HL-60 (cell line): ENCODE results near the gene SCAP.
"Not testable (repeated sequence)": the region's sequence is repeated elsewhere in the genome, so short reads cannot be mapped to it uniquely, and the experiment has no call there.

ENCODE experiments used
- DNase-seq, 2 experiments: peaks; one replicate each; pipeline ENCODE4 v3.0.0-alpha.2; 2010 to 2020; ENCODE audit warnings: low read depth in 1 of 2, low spot score in 1 of 2
- H3K27ac ChIP-seq: fragments of 250-450 bp; sonication (Bioruptor Pico); replicated peaks from 2 replicates; pipeline ENCODE4 v1.5.1; 2020; ENCODE audit warnings: mild to moderate bottlenecking, moderate library complexity
- H3K27me3 ChIP-seq: fragments of 250-450 bp; sonication (Bioruptor Pico); 2 replicates; pipeline ENCODE4 v1.5.1; 2021; ENCODE audit warnings: mild to moderate bottlenecking, moderate library complexity; ENCODE audit not compliant: insufficient read depth, poor library complexity, severe bottlenecking
- H3K4me3 ChIP-seq: replicated peaks from 2 replicates; pipeline ENCODE4 v1.5.1; 2011; ENCODE audit warnings: mild to moderate bottlenecking, control low read depth, low read length; ENCODE audit not compliant: insufficient read depth
- GABPA ChIP-seq: IDR thresholded peaks from 2 replicates; pipeline ENCODE4 v1.6.1; 2012; ENCODE audit warnings: low read depth
- POLR2AphosphoS5 ChIP-seq: IDR thresholded peaks from 2 replicates; pipeline ENCODE4 v1.6.1; 2012; ENCODE audit warnings: low read depth
- SPI1 ChIP-seq: IDR thresholded peaks from 2 replicates; pipeline ENCODE4 v1.6.1; 2012; ENCODE audit warnings: low read depth, mild to moderate bottlenecking, borderline replicate concordance
- TF ChIP-seq, protein P1 (sequence below): IDR thresholded peaks from 2 replicates; pipeline ENCODE4 v1.6.1; 2012; ENCODE audit warnings: low read depth; ENCODE audit not compliant: insufficient replicate concordance
- TF ChIP-seq, protein P2 (sequence below): IDR thresholded peaks from one replicate; pipeline ENCODE4 v1.5.1; 2011; ENCODE audit warnings: low read length, control low read depth, inconsistent platforms; ENCODE audit not compliant: insufficient read depth

The SCAP gene

DNA sequence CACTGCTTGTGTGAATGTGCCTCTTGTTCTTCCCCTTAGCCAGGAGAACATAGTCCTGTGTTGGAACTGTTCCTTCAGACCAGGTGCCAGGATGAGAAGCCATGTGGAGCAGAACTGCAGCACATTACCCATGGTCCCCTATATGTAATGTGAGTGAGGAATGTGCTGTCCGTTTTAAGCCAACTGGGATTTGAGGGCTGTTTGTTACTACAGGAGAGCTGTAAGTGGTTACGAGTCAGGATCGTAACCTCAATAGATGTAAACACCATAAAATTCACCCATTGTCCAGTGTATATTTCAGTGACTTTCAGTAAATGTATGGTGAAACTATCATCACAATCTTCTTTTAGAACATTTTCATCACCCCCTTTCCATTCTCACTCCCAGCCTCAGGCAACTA, 10.1 kb upstream of the SCAP start:
- no peak for DNase-seq
- H3K4me3 ChIP-seq = no peak overlapping the region
- TF ChIP-seq, protein P1, sequence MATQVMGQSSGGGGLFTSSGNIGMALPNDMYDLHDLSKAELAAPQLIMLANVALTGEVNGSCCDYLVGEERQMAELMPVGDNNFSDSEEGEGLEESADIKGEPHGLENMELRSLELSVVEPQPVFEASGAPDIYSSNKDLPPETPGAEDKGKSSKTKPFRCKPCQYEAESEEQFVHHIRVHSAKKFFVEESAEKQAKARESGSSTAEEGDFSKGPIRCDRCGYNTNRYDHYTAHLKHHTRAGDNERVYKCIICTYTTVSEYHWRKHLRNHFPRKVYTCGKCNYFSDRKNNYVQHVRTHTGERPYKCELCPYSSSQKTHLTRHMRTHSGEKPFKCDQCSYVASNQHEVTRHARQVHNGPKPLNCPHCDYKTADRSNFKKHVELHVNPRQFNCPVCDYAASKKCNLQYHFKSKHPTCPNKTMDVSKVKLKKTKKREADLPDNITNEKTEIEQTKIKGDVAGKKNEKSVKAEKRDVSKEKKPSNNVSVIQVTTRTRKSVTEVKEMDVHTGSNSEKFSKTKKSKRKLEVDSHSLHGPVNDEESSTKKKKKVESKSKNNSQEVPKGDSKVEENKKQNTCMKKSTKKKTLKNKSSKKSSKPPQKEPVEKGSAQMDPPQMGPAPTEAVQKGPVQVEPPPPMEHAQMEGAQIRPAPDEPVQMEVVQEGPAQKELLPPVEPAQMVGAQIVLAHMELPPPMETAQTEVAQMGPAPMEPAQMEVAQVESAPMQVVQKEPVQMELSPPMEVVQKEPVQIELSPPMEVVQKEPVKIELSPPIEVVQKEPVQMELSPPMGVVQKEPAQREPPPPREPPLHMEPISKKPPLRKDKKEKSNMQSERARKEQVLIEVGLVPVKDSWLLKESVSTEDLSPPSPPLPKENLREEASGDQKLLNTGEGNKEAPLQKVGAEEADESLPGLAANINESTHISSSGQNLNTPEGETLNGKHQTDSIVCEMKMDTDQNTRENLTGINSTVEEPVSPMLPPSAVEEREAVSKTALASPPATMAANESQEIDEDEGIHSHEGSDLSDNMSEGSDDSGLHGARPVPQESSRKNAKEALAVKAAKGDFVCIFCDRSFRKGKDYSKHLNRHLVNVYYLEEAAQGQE = no peak
- TF ChIP-seq POLR2AphosphoS5 (no peak), SPI1 (no peak), GABPA (no peak)
- TF ChIP-seq, protein P2, sequence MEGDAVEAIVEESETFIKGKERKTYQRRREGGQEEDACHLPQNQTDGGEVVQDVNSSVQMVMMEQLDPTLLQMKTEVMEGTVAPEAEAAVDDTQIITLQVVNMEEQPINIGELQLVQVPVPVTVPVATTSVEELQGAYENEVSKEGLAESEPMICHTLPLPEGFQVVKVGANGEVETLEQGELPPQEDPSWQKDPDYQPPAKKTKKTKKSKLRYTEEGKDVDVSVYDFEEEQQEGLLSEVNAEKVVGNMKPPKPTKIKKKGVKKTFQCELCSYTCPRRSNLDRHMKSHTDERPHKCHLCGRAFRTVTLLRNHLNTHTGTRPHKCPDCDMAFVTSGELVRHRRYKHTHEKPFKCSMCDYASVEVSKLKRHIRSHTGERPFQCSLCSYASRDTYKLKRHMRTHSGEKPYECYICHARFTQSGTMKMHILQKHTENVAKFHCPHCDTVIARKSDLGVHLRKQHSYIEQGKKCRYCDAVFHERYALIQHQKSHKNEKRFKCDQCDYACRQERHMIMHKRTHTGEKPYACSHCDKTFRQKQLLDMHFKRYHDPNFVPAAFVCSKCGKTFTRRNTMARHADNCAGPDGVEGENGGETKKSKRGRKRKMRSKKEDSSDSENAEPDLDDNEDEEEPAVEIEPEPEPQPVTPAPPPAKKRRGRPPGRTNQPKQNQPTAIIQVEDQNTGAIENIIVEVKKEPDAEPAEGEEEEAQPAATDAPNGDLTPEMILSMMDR = no peak
- no peaks in the 10 kb centered on the region for H3K27me3 ChIP-seq
- H3K27ac ChIP-seq = no peak overlapping the region

DNA sequence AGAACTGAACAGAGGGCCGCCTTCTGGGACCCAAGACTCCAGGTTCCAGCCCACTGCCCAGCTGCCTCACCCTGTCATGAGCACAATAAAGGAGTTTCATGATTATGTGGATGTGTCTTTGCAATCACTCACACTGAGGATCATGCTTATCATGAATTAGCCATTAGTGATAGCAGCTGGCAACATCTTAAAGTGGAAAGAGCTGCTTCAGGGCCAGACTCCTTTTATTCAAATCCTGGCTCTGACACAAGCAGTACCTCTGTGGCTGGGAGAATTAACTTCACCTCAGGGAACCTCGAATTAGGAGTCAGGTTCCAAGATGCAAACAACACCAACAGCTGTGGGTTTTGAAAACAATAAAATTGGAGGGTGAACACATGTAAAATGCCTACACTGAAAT, 6.6 kb upstream of the SCAP start:
- H3K4me3 ChIP-seq = no peak overlapping the region
- H3K27ac ChIP-seq = no peak overlapping the region
- no peaks in the 10 kb centered on the region for H3K27me3 ChIP-seq
- TF ChIP-seq, protein P2 = no peak
- TF ChIP-seq, protein P1 = no peak
- no peak for TF ChIP-seq POLR2AphosphoS5
- TF ChIP-seq GABPA = no peak
- no peak for TF ChIP-seq SPI1
- DNase-seq = no peak

DNA sequence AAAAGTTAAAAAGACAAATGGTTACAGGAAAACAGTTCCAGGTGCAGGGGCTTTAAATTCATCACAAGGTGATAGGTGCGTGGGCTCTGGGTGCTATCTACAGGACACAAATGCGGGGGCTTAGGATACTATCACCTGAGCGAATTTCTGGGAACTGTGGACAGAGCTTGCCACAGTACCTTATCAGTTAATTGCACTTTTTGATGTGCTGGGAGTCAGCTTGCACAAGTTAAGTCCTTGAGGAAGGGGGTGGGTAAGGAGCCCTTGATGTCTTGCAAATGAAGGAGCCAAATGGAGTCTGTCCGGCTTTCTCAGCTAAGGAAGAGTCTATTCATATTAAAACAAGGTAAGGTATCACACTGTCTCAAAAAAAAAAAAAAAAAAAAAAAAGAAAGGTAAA, 6.0 kb upstream of the SCAP start:
- H3K27ac ChIP-seq, H3K27me3 ChIP-seq, DNase-seq, H3K4me3 ChIP-seq: not testable (repeated sequence)

DNA sequence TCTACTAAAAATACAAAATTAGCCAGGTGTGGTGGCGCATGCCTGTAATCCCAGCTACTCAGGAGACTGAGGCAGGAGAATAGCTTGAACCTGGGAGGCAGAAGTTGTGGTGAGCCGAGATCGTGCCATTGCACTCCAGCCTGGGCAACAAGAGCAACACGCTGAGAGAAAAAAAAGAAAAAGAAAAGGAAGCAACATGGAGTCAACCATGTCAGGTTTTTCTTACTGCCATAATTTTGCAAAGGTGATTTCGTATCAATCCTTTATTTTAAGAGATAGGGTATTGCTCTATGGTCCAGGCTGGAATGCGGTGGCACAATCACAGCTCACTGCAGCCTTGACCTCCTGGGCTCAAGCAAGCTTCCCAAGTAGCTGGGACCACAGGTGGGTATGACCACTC, 4.5 kb upstream of the SCAP start:
- H3K27ac ChIP-seq = not testable (repeated sequence)

DNA sequence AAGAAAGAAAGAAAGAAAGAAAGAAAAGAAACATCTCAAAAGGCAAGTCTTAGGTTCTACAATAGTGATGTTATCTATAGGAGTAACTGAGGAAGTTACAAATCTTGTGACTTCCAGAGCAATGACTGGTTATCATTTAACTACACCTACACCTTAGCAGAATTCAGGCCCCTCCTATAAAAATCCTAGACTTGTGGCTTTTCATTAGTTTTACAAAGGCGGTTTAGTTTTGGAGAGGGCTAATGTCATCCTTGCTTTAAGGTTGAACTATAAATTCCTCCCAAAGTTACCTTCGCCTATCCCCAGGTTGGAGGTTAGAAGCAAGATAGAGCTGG, 4.1 kb upstream of the SCAP start:
- no peak for TF ChIP-seq SPI1
- no peak for TF ChIP-seq GABPA
- TF ChIP-seq, protein P2 = no peak
- TF ChIP-seq POLR2AphosphoS5 = no peak
- TF ChIP-seq, protein P1 = no peak
- no peak overlapping the region for H3K4me3 ChIP-seq
- no peaks in the 10 kb centered on the region for H3K27me3 ChIP-seq
- H3K27ac ChIP-seq = no peak overlapping the region
- DNase-seq = no peak

More for the DNA sequence above, 4.5 kb upstream of the SCAP start:
- not testable (repeated sequence) for H3K4me3 ChIP-seq, H3K27me3 ChIP-seq, DNase-seq
